PC-9 (cell line): ENCODE data around the gene SNCB.

Source experiments
- EZH2 ChIP-seq: fragments of 200-600 bp; sonication (generic); IDR thresholded peaks from 2 replicates; pipeline ENCODE4 v1.8.0; 2017; ENCODE audit warnings: antibody characterized with exemption, low read depth
- TF ChIP-seq, protein P1 (sequence below): fragments of 200-600 bp; sonication (generic); conservative IDR thresholded peaks from 2 replicates; pipeline ENCODE4 v1.6.1; 2017; ENCODE audit warnings: mixed run types, antibody characterized with exemption, mild to moderate bottlenecking, moderate library complexity

DNA sequence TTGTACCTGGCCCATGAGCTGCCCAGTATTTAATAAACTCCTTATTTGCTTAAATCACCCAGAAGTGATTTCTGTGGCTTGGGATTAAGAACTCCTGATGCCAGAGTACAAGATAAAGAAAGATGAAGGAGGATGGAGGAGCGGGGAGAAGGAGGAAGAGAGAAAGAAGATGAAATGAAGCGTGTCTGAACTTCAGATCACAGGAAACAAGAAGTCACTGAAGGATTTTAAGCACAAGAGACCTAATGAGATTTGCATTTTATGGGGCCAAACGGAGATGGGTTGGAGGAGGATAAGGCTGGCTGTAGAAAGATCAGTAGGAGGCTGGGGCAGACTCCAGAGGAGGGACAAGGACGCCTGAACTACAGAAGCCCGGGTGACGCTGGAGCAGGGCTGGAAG lies 3.3 kb upstream of the SNCB start:
- TF ChIP-seq, protein P1, sequence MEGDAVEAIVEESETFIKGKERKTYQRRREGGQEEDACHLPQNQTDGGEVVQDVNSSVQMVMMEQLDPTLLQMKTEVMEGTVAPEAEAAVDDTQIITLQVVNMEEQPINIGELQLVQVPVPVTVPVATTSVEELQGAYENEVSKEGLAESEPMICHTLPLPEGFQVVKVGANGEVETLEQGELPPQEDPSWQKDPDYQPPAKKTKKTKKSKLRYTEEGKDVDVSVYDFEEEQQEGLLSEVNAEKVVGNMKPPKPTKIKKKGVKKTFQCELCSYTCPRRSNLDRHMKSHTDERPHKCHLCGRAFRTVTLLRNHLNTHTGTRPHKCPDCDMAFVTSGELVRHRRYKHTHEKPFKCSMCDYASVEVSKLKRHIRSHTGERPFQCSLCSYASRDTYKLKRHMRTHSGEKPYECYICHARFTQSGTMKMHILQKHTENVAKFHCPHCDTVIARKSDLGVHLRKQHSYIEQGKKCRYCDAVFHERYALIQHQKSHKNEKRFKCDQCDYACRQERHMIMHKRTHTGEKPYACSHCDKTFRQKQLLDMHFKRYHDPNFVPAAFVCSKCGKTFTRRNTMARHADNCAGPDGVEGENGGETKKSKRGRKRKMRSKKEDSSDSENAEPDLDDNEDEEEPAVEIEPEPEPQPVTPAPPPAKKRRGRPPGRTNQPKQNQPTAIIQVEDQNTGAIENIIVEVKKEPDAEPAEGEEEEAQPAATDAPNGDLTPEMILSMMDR, result no peak
- TF ChIP-seq EZH2, result no peak
